ENCODE measurements around the gene RRP9. TPM values are rescaled to one million over a fixed set of nuclear protein-coding genes. Genes with fewer than 3 reads are reported as not detected.

The RRP9 gene
- total RNA-seq, 1 donor: 20.6 TPM

GRCh38 chr3:51945926-51946705 lies 4.4 kb upstream of the RRP9 start:
- H3K27me3 ChIP-seq (ENCODE audit: insufficient read depth, low read length): no peaks in the 10 kb centered on the region

GRCh38 chr3:51945031-51945840 lies 3.5 kb upstream of the RRP9 start:
- peaks cover 25% of the 10 kb centered on the region for H3K4me1 ChIP-seq (ENCODE audit: insufficient read depth, low read length)
- H2AFZ ChIP-seq (ENCODE audit: low read length): no peak overlapping the region
- TF ChIP-seq, protein P1, sequence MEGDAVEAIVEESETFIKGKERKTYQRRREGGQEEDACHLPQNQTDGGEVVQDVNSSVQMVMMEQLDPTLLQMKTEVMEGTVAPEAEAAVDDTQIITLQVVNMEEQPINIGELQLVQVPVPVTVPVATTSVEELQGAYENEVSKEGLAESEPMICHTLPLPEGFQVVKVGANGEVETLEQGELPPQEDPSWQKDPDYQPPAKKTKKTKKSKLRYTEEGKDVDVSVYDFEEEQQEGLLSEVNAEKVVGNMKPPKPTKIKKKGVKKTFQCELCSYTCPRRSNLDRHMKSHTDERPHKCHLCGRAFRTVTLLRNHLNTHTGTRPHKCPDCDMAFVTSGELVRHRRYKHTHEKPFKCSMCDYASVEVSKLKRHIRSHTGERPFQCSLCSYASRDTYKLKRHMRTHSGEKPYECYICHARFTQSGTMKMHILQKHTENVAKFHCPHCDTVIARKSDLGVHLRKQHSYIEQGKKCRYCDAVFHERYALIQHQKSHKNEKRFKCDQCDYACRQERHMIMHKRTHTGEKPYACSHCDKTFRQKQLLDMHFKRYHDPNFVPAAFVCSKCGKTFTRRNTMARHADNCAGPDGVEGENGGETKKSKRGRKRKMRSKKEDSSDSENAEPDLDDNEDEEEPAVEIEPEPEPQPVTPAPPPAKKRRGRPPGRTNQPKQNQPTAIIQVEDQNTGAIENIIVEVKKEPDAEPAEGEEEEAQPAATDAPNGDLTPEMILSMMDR (IDR thresholded peaks at IDR 0.05; ENCODE audit: extremely low read depth, low read depth, low read length): no peak
- no peaks in the 10 kb centered on the region for H3K9me3 ChIP-seq (ENCODE audit: low read depth, low read length)
- peak; percentile 60 for DNase-seq (ENCODE audit: insufficient read length, low spot score, missing footprints)
- no peak overlapping the region for H3K27ac ChIP-seq (ENCODE audit: low read depth, low read length)
- H3K27me3 ChIP-seq (ENCODE audit: insufficient read depth, low read length): no peaks in the 10 kb centered on the region
- no peaks in the 10 kb centered on the region for H4K20me1 ChIP-seq (ENCODE audit: insufficient read depth, low read length)
- peaks cover 14% of the 10 kb centered on the region for H3K79me2 ChIP-seq (ENCODE audit: insufficient read depth, low read length)
- no peak overlapping the region for H3K4me3 ChIP-seq (ENCODE audit: insufficient read depth, low read length)
- peaks cover 24% of the 10 kb centered on the region for H3K36me3 ChIP-seq (ENCODE audit: insufficient read depth, low read length)
- no peak overlapping the region for H3K4me2 ChIP-seq (ENCODE audit: insufficient read depth, low read length)

More at GRCh38 chr3:51945926-51946705, 4.4 kb upstream of the RRP9 start:
- peaks cover 24% of the 10 kb centered on the region for H3K36me3 ChIP-seq (ENCODE audit: insufficient read depth, low read length)
- TF ChIP-seq, protein P1 (IDR thresholded peaks at IDR 0.05; ENCODE audit: extremely low read depth, low read depth, low read length): no peak
- H3K4me3 ChIP-seq (ENCODE audit: insufficient read depth, low read length): no peak overlapping the region
- no peaks in the 10 kb centered on the region for H3K9me3 ChIP-seq (ENCODE audit: low read depth, low read length)
- H3K4me2 ChIP-seq (ENCODE audit: insufficient read depth, low read length): no peak overlapping the region
- H4K20me1 ChIP-seq (ENCODE audit: insufficient read depth, low read length): no peaks in the 10 kb centered on the region
- peak; percentile 77 for DNase-seq (ENCODE audit: insufficient read length, low spot score, missing footprints)
- peaks cover 6% of the 10 kb centered on the region for H3K79me2 ChIP-seq (ENCODE audit: insufficient read depth, low read length)
- peaks cover 17% of the 10 kb centered on the region for H3K4me1 ChIP-seq (ENCODE audit: insufficient read depth, low read length)
- no peak overlapping the region for H3K27ac ChIP-seq (ENCODE audit: low read depth, low read length)
- H2AFZ ChIP-seq (ENCODE audit: low read length): no peak overlapping the region

- Histone ChIP-seq H3K9me3 (ENCODE audit: low read depth, low read length) (no peaks in the 10 kb centered on the region), H3K36me3 (ENCODE audit: insufficient read depth, low read length) (peaks cover 25% of the 10 kb centered on the region), H3K4me2 (ENCODE audit: insufficient read depth, low read length) (no peak overlapping the region), H3K27me3 (ENCODE audit: insufficient read depth, low read length) (no peaks in the 10 kb centered on the region), H2AFZ (ENCODE audit: low read length) (no peak overlapping the region), H3K4me3 (ENCODE audit: insufficient read depth, low read length) (no peak overlapping the region), H3K27ac (ENCODE audit: low read depth, low read length) (no peak overlapping the region), H4K20me1 (ENCODE audit: insufficient read depth, low read length) (no peaks in the 10 kb centered on the region), H3K4me1 (ENCODE audit: insufficient read depth, low read length) (peaks cover 25% of the 10 kb centered on the region), H3K79me2 (ENCODE audit: insufficient read depth, low read length) (peaks cover 21% of the 10 kb centered on the region)
- TF ChIP-seq, protein P1 (IDR thresholded peaks at IDR 0.05; ENCODE audit: extremely low read depth, low read depth, low read length): no peak
- DNase-seq (ENCODE audit: insufficient read length, low spot score, missing footprints): peak; percentile 52
Observed at GRCh38 chr3:51944451-51945021, 2.8 kb upstream of the RRP9 start.

Measured in osteoblast (primary cell).